NCI-H774 (cell line): Measurements from ENCODE around the gene C2CD2.
A peak's percentile ranks its signal among the peaks of the same experiment; 100 is the strongest.
"Not testable (repeated sequence)": the region's sequence is repeated elsewhere in the genome, so short reads cannot be mapped to it uniquely, and the experiment has no call there.

Experiments
- DNase-seq: peaks from one replicate; lab custom pipeline; 2025; lab: John Stamatoyannopoulos, UW

Gene C2CD2

DNA sequence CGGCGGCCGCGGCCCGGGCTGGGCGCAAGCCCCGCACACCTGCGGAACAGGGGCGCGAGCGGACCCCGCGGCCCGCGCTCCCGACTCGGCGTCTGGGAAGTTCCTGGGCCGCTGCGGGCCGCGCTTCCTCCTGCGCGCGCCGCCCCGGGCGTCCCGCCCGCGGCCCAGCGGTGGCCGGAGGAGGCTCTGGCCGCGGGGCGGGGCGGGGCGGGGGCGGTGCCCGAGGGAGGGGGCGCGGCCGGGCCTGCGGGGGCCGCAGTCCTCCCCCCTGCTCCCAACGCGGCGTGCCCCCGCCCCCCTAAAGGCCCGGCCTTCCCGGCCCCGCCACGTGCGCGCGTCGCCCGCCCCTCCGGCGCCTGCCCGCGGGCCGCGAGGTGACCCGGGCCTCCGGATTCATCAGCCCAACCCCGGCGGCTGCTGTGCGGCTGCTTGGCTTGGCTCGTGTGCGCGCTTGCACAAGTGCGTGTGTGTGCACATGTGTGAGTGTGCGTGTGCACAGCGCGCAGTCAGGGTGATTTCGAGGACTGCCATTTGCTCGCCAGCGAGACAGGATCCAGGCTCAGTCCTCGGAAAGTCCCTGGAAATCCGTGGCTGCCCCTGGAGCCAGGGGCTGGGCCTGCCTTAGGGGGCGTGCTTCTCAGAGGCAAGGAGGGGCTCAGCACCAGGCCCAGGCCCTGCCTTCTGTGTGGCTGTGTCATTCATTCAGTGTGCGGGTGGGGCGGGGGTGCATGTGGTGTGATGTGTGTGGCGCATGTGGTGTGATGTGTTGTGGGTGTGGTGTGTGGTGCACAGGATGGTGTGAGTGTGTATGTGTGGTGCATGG lies at the start of gene C2CD2:
Gene C2CD2 (minus strand): TSS at position 188 of the 823 bp plus-strand sequence. CDS start 370 bp downstream, outside the sequence.
- DNase-seq: peak; percentile 16

- no peak for DNase-seq
Observed at GRCh38 chr21:42003051-42003461, 49.2 kb upstream of the C2CD2 start.

- DNase-seq: no peak
Observed at GRCh38 chr21:42002421-42002958, 48.7 kb upstream of the C2CD2 start.

- DNase-seq: no peak
Observed at GRCh38 chr21:42001781-42002180, 48.0 kb upstream of the C2CD2 start.

DNA sequence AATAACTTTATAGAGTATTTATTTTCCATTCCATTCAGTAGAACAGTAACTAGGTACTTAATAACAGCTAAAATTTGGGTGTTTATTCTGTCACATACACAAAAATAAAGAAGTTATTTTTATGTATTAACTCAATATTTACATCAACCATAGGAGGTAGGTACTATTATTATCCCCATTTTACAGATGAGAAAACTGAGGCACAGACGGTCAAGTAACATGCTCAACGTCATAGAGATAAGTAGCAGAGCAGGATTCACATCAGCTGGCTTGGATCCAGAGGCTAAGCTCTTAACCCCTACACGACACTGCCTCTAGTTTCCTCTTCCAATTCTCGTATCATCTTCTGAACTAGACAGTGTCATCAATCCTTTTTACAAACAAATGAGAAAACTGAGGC lies 47.1 kb upstream of the C2CD2 start:
- DNase-seq: no peak

DNA sequence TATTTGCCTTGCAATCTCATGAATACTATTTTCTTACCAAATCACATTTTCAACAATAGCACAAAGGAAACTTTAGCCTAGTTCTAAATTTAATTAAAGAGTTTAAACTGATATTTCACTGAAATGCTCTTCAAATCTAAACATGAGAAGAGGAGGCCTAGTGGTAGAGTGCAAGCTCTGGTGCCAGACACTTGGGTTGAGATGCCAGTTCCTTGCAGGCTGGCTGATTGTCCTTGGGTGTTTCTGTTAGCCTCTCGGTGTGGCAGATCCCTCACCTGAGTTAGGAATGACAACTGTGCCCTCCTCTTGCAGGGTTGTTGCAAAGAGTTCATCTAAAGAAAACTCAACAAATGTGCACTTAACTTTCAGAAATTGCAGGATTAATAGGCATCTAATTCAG lies 43.8 kb upstream of the C2CD2 start:
- no peak for DNase-seq

GRCh38 chr21:41995577-41995976 lies 41.8 kb upstream of the C2CD2 start:
- no peak for DNase-seq

DNA sequence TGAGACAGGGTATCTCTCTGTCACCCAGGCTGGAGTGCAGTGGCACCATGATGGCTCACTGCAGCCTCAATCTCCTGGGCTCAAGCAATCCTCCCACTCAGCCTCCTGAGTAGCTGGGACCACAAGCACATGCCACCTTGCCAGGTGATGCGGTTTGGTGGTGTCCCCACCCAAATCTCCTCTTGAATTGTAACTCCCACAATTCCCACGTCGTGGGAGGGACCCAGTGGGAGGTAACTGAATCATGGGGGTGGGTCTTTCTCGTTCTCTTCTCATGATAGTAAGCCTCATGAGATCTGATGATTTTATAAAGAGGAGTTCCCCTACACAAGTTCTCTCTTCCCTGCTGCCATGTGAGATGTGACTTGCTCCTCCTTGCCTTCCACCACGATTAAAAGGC lies 40.8 kb upstream of the C2CD2 start:
- DNase-seq: not testable (repeated sequence)

DNA sequence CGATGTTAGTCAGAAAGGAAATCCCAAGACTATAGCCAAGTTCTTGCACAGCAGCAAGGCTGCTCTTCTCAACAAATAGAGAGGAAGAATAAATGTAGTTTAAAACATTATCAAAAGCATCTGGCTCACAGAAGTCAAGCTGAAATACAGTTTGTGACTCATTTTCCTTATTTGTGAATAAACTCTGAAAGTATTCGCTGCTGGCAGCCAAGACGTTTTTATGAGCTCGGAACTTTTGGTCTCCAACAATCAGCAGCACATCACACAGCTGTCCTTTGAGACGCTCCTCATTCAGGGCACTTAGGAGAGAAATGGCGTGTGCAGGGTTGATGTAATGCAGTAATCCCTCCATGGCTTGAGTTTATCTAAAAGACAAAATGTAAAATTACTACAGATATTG lies 39.9 kb upstream of the C2CD2 start:
- DNase-seq: no peak

DNA sequence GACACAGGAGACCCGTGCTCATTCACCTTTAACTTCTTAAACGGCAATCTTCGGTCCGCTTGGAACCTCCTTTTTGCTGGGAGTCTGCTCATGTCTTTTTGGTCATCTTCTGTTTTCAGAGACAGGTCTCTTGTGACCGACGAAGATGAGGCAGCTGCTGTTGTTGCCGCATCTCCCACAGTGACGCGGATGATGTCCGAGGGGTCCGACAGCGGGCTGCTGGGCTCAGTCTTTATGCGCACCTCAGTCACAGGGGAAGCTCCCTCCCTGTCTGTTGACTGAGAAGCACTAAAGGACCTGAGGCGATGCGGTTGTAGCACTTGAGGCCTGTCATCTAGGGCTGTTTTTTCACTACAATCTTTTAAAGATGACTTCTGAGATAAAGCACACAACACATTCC lies 38.8 kb upstream of the C2CD2 start:
- no peak for DNase-seq

DNA sequence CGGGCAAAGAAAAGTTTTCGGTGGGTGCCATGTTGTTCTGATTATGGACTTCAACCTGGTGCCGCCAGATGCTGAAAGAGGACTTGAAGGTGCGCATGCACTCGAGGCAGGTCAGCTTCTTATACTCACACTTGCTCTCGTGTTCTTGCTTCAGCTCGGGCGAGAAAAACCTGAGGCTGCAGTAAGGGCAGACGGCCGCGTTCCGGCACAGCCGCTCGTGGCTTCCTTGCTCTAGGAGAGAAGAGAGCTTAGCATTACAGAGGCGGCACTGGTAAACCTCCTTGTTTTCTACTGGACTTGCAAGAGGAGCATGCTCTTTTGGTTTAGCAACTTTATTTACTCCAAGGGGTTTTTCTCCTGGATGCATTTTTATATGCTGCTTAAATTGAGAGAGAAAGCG lies 37.8 kb upstream of the C2CD2 start:
- DNase-seq: no peak

DNA sequence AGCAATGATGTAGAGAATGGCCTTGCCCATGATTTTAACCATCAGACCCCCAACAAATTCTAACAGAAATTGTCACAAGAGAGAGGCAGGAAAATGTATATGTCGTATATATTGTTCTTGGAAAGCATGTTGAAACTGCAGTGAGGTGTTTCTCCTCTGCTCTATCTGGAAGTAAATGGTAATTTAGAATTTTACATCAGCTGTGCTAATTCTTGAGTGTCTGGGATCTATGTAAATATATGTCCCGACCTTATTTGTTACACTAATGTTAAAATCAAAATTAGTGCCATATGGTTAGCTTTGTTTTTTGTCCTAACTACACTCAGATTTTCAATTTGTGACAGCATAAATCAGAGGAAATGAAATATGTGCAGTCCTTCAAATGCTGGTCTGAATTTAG lies 35.9 kb upstream of the C2CD2 start:
- DNase-seq: no peak

- DNase-seq: no peak
Observed at GRCh38 chr21:41987310-41987709, 33.5 kb upstream of the C2CD2 start.

DNA sequence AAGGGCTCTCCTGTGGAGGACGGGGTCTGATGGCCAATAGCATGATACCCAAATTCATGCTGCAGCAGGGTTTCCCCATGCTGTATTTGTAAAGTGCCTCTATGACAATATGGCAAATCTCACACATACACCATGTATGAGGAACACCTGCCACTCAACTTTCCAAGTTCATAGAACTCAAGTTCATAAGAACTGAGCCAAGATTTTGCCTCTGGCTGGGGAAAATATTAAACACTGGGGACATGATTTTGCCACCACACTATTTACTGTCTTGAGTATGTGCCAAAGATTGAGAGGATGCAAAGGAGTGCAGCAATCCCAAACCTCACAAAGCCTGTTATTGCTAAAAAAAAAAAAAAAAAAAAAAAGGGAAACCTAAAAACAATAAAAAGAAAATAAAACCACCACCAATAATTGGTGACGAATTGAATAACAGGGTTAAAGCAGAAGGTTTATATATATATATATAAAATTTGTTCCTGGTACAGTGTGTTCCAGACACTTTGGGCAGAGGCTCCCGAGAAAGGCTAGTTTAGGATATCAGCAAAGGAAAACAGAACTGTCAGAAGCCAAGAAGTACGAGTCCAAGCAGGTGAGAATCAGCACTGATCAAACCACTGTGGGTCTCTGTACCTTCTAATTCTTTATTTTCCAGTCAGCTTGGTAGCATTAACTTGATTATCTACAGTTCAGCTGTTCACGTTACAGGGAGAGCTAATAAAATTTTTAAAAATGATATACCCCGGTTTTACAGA lies 32.0 kb upstream of the C2CD2 start:
- DNase-seq: no peak

GRCh38 chr21:41983229-41983628 lies 29.4 kb upstream of the C2CD2 start:
- DNase-seq: no peak

DNA sequence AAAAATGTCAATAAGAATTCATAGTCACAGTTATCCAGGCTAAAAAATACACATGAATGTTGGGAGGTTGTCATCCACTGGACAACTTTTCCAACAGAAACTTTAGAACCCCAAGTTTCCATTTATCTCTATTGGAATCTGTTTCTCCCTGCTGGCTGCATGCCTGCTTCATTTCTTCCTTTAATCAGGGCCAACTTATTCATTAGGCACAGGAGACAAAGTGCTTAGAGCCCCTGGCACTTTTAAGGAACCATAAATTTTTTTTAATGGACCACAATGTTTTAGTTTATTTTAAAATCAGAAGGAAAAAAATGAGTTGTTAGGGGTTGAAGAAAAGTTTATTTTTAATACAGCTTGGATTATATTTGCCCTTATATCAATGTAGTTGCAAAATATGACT lies 26.7 kb upstream of the C2CD2 start:
- no peak for DNase-seq

GRCh38 chr21:41979751-41980369 lies 26.0 kb upstream of the C2CD2 start:
- no peak for DNase-seq

GRCh38 chr21:41979335-41979734 lies 25.5 kb upstream of the C2CD2 start:
- no peak for DNase-seq

DNA sequence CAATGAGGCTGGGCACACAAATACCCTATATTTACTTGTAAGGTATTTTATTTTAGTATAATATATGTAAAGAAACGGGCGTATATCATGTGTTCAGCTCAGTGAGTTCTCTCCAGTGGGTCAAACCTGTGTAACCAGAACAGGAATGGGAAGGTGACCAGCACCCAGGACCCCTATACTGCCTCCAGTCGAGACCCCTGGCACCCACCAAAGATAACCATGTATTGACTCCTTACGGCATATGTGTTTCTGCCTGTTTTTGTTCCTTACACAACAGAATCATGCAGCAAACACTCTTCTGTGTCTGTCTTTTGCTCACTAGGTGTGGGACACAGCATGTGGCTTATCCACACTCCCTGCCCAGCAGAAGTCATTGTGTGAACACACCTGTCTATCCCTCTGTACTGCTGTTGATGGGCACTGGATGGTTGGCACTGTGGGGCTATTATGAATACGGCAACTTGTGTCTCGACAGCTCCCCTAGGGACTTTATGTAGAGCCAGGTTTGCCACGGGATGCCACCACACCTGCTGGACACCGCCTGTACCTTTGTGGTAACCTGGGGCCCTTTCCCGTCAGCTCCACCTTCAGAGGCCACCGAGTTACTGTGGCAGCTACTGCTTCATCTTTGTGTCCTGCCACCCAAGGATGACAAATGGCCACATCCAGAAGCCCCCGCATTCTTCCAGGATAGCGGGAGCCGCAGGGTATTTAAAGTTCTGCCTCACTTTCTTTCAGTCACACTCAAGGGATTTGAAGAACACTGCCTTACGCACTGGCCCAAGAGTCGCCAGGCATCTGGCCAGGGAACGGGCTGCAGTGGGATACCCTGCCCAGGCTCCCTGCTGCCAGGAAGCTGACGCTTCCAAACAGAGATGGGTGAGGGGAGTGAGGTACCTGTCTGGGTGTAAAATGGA lies 23.5 kb upstream of the C2CD2 start:
- DNase-seq: no peak

DNA sequence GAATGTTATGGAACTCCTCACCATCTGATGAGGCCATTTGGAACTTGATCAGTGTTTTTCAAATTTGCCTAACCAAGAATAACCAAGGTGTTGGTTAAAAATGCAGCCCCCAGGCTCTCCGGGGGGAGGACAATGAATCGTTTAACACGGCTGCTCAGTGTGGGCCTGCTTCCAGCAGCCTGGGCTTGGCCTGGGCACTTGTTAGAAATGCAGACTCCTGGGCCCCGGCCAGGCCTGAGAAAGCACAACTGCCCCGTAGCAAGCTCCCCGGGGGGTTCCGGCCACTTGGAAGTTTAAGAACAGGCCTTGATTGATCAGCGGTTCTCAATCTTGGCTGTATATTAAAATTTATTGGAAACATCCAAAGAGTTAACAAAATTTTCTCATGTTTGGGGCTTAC lies 22.8 kb upstream of the C2CD2 start:
- no peak for DNase-seq

DNA sequence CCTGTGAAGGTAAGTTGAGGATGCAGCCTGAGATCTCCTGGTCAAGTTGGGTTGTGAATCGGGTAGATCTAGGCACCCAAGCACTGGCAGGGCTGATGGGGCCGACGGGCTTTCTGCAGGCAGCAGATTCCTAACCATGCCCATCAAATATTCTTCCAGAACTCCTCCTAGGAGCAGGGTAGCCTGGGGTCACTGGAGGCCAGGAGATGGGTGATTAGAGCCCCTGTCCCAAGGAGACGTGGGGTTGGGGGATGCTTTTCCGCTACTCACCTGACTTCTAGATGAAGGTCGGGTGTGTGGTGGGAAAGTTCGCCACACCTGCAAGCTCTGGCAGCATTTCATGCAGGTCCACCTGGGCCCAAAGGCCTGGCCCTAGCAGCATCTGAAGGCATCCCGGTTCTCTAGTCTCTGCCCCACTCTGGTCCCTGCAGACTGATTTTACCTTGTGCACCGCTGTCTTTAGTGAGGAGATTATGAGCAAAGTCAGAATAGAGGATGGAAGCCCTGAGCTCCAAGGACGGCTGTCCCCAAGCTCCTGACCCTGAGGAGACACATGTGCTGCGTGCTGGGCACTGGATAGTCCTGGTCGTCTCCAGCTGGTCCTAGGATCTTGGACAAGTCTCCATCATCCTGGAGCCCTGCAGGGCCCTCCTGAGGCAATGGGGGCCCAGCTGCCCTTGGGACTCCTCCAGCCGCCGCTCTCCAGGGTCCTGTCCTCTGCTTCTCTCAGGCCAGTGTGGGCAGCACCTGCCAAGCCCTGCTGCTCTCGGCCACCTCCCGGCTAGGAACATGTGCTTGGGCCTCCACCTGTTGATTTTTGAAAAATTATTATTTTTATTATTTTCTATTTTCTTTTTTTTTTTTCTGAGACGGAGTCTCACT lies 21.8 kb upstream of the C2CD2 start:
- no peak for DNase-seq
